SU-DHL-6 (cell line): ENCODE data around the gene AHI1.

ENCODE experiments used
- H2AFZ ChIP-seq: fragments of 200-600 bp; sonication (generic); 2 replicates; pipeline ENCODE4 v1.6.1; 2014; ENCODE audit warnings: low read depth, mild to moderate bottlenecking, moderate library complexity, mixed read lengths, antibody characterized with exemption, low read length; ENCODE audit not compliant: severe bottlenecking
- H3F3A ChIP-seq: fragments of 200-600 bp; shearing (Covaris generic); 2 replicates; pipeline ENCODE4 v1.6.0; 2016; ENCODE audit warnings: antibody characterized with exemption, mild to moderate bottlenecking; ENCODE audit not compliant: insufficient read depth
- H3K27ac ChIP-seq: fragments of 200-600 bp; sonication (generic); 2 replicates; pipeline ENCODE4 v1.5.1; 2016; ENCODE audit warnings: low read depth, mild to moderate bottlenecking, low read length, moderate library complexity, mixed read lengths
- H3K27me3 ChIP-seq: fragments of 200-600 bp; sonication (generic), shearing (Covaris generic); 2 replicates; pipeline ENCODE4 v1.6.0; 2014; ENCODE audit warnings: mild to moderate bottlenecking, low read length
- H3K36me3 ChIP-seq: fragments of 200-600 bp; sonication (generic); 2 replicates; pipeline ENCODE4 v1.6.1; 2014; ENCODE audit warnings: mild to moderate bottlenecking, low read length, mixed read lengths
- H3K4me2 ChIP-seq: fragments of 300-600, 200-600 bp; shearing (Covaris generic), sonication (generic); 2 replicates; pipeline ENCODE4 v1.6.0; 2014; ENCODE audit warnings: low read length, low read depth, mild to moderate bottlenecking; ENCODE audit not compliant: poor library complexity, severe bottlenecking
- H3K4me3 ChIP-seq: fragments of 200-600 bp; sonication (generic); 2 replicates; pipeline ENCODE4 v1.5.1; 2014; ENCODE audit warnings: antibody characterized with exemption, low read length, mild to moderate bottlenecking, mixed read lengths; ENCODE audit not compliant: insufficient read depth, poor library complexity, severe bottlenecking
- H3K79me2 ChIP-seq: fragments of 200-600 bp; sonication (generic); 2 replicates; pipeline ENCODE4 v1.6.1; 2014; ENCODE audit warnings: mild to moderate bottlenecking, low read length, moderate library complexity; ENCODE audit not compliant: insufficient read depth
- H3K9ac ChIP-seq: fragments of 200-600 bp; sonication (generic); 2 replicates; pipeline ENCODE4 v1.7.0; 2014; ENCODE audit warnings: mild to moderate bottlenecking, low read length
- H3K9me2 ChIP-seq: fragments of 200-600 bp; sonication (generic); replicated peaks from 2 replicates; pipeline ENCODE4 v1.6.1; 2014; ENCODE audit warnings: low read length; ENCODE audit not compliant: insufficient read depth
- H3K9me3 ChIP-seq: fragments of 200-600 bp; sonication (generic); 2 replicates; pipeline ENCODE4 v1.6.1; 2014; ENCODE audit warnings: low read length, mixed read lengths; ENCODE audit not compliant: insufficient read depth
- H4K20me1 ChIP-seq: fragments of 200-600 bp; sonication (generic); 2 replicates; pipeline ENCODE4 v1.6.1; 2014; ENCODE audit warnings: low read depth, mild to moderate bottlenecking, antibody characterized with exemption, low read length, moderate library complexity, mixed read lengths
- CTCF ChIP-seq: fragments of 200-600 bp; sonication (generic); IDR thresholded peaks from one replicate; pipeline ENCODE4 v1.5.1; 2017; ENCODE audit warnings: antibody characterized with exemption, mild to moderate bottlenecking, low read length, moderate library complexity; ENCODE audit not compliant: insufficient read depth, poor library complexity, severe bottlenecking
- EZH2phosphoT487 ChIP-seq: fragments of 200-600 bp; sonication (generic), shearing (Covaris generic); conservative IDR thresholded peaks from 2 replicates; pipeline ENCODE4 v1.6.1; 2018; ENCODE audit warnings: mild to moderate bottlenecking, antibody characterized with exemption, low read length, moderate library complexity, mixed read lengths

AHI1 gene

GRCh38 chr6:135304883-135305282 is 192.7 kb downstream of the AHI1 start:
- no peaks in the 10 kb centered on the region for H4K20me1 ChIP-seq
- H3K9me2 ChIP-seq: no peaks in the 10 kb centered on the region
- no peak overlapping the region for H3K27ac ChIP-seq
- no peak overlapping the region for H3K4me3 ChIP-seq
- no peaks in the 10 kb centered on the region for H3K79me2 ChIP-seq
- no peak overlapping the region for H3K9ac ChIP-seq
- no peaks in the 10 kb centered on the region for H3K9me3 ChIP-seq
- H3K27me3 ChIP-seq: no peaks in the 10 kb centered on the region
- H3F3A ChIP-seq: no peaks in the 10 kb centered on the region
- no peaks in the 10 kb centered on the region for H3K36me3 ChIP-seq
- no peak for TF ChIP-seq EZH2phosphoT487
- no peak for TF ChIP-seq CTCF
- no peak overlapping the region for H2AFZ ChIP-seq
- H3K4me2 ChIP-seq: no peak overlapping the region

GRCh38 chr6:135301304-135301703 is 196.2 kb downstream of the AHI1 start:
- H3K79me2 ChIP-seq: no peaks in the 10 kb centered on the region
- no peaks in the 10 kb centered on the region for H4K20me1 ChIP-seq
- no peaks in the 10 kb centered on the region for H3K36me3 ChIP-seq
- H3F3A ChIP-seq: no peaks in the 10 kb centered on the region
- H3K9ac ChIP-seq: no peak overlapping the region
- H3K4me3 ChIP-seq: no peak overlapping the region
- TF ChIP-seq EZH2phosphoT487 (no peak), CTCF (no peak)
- H2AFZ ChIP-seq: no peak overlapping the region
- no peak overlapping the region for H3K27ac ChIP-seq
- no peaks in the 10 kb centered on the region for H3K27me3 ChIP-seq
- no peaks in the 10 kb centered on the region for H3K9me3 ChIP-seq
- no peaks in the 10 kb centered on the region for H3K9me2 ChIP-seq
- H3K4me2 ChIP-seq: no peak overlapping the region

- TF ChIP-seq CTCF: no peak
- no peak for TF ChIP-seq EZH2phosphoT487
- no peak overlapping the region for H3K27ac ChIP-seq
- no peaks in the 10 kb centered on the region for H3K27me3 ChIP-seq
Observed at GRCh38 chr6:135300576-135300975, 197.0 kb downstream of the AHI1 start.

GRCh38 chr6:135299256-135299655 is 198.3 kb downstream of the AHI1 start:
- Histone ChIP-seq H3K36me3 (no peaks in the 10 kb centered on the region), H4K20me1 (no peaks in the 10 kb centered on the region), H3K79me2 (no peaks in the 10 kb centered on the region), H3K27me3 (no peaks in the 10 kb centered on the region), H3K9me3 (no peaks in the 10 kb centered on the region), H3F3A (no peaks in the 10 kb centered on the region), H3K9me2 (no peaks in the 10 kb centered on the region), H3K27ac (no peak overlapping the region), H3K4me2 (no peak overlapping the region), H3K4me3 (no peak overlapping the region), H2AFZ (no peak overlapping the region), H3K9ac (no peak overlapping the region)
- TF ChIP-seq CTCF: no peak
- TF ChIP-seq EZH2phosphoT487: no peak

More at GRCh38 chr6:135300576-135300975, 197.0 kb downstream of the AHI1 start:
- H3K9me2 ChIP-seq: no peaks in the 10 kb centered on the region
- H3K36me3 ChIP-seq: no peaks in the 10 kb centered on the region
- H3K9me3 ChIP-seq: no peaks in the 10 kb centered on the region
- H4K20me1 ChIP-seq: no peaks in the 10 kb centered on the region
- no peaks in the 10 kb centered on the region for H3F3A ChIP-seq
- H3K9ac ChIP-seq: no peak overlapping the region
- H3K4me2 ChIP-seq: no peak overlapping the region
- H3K79me2 ChIP-seq: no peaks in the 10 kb centered on the region
- no peak overlapping the region for H2AFZ ChIP-seq
- no peak overlapping the region for H3K4me3 ChIP-seq
